ACHN (cell line): Measurements from ENCODE around the gene C9.
"Not testable (repeated sequence)": the region's sequence is repeated elsewhere in the genome, so short reads cannot be mapped to it uniquely, and the experiment has no call there.

Source experiments
- DNase-seq: peaks from one replicate; pipeline ENCODE4 v3.0.0-alpha.2; 2015
- in situ Hi-C: cut with HindIII; loops from 2 replicates; pipeline ENCODE4 v1.10.0; 2017; ENCODE audit warnings: low sequenced_read_pairs, low pct_ligation_motif_present, low pct_unique_long_range_greater_than_20kb

C9 gene

DNA sequence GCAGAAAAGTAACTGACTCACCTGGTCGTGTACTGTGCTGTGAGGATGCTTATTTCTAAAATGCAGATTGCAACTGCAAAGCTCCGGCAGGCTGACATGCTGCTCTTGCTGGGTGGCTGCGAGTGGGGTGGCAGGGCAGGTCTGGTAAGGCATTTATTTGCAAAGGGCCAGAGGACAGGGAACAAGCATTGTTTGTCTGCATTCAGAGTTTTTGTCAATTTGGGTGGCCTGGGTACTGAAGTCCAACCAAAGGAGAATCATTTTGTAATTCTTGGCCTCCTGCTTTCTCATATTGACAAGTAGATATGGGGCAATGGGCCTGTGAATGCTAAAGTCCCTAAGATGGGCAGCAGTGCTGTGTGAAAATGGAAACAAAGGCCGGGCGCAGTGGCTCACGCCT is at the start of gene C9:
Gene C9, minus strand, starts transcription at position 129 of the 400 bp plus-strand sequence. Its CDS starts 31 bp downstream, at position 98.
- DNase-seq: no peak
- in situ Hi-C loops: no loop called here

GRCh38 chr5:39413771-39414170 is 49.5 kb upstream of the C9 start:
- in situ Hi-C loops: no loop called here
- no peak for DNase-seq

DNA sequence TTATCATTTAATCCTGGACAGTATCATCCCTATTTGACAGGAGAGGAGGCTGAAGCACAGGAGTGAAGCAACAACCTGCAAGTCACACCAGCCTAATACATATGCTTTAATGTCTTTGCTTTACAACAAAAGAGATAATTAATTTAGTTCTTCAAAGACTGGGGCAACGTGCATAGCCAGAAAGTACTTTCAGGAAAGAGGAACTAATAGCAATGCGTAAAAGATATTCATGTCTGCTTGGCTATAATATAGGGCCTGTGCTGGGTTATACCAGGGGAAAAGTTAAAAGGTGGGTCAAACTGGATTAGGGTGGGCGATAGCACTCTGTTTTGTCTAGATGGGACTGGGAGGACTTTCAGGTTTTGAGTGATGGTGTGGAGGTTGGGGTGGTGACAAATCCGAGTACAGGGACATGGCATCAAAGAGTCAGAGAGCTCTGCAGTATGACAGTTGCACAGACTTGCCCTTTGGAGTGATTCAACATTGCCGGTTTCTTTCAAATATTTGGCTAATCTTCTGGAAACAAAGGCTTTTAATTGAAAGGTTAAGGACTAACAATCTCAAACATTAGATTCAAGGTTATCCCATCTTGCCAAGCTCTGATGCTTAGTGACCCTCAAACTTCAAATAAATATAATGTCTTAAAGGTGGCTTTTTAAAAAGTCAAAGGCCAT is 48.6 kb upstream of the C9 start:
- in situ Hi-C loops: no loop called here
- no peak for DNase-seq

DNA sequence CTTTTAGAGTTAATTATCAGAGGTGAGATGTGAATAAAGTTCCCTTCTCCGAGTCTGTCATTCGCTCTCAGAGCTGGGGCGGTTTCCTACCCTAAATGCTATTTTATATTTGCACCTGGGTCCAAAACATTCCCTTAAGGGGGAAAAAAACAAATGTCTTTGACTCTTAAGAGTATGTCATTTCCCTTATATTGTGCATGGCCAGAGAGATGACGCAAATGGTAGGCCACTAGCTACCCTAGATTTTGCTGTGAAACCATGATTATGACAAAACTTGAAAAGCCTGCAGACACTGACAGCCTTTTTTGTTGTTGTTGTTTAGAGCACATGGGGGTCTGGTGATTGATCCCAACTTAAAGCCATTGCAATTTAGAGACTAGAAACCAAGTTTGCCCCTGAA is 47.7 kb upstream of the C9 start:
- DNase-seq: no peak
- in situ Hi-C loops: no loop called here

GRCh38 chr5:39411061-39411460 is 46.8 kb upstream of the C9 start:
- no peak for DNase-seq
- in situ Hi-C loops: no loop called here

GRCh38 chr5:39409033-39409432 is 44.7 kb upstream of the C9 start:
- in situ Hi-C loops: no loop called here

GRCh38 chr5:39405083-39405843 is 41.0 kb upstream of the C9 start:
- in situ Hi-C loops: no loop called here
- no peak for DNase-seq

More at GRCh38 chr5:39409033-39409432, 44.7 kb upstream of the C9 start:
- no peak for DNase-seq

GRCh38 chr5:39403761-39404160 is 39.5 kb upstream of the C9 start:
- in situ Hi-C loops: not testable (repeated sequence)

GRCh38 chr5:39402140-39402539 is 37.8 kb upstream of the C9 start:
- DNase-seq, in situ Hi-C loops: not testable (repeated sequence)

More at GRCh38 chr5:39403761-39404160, 39.5 kb upstream of the C9 start:
- DNase-seq: not testable (repeated sequence)

- in situ Hi-C loops: no loop called here
- no peak for DNase-seq
Observed at GRCh38 chr5:39400713-39401578, 36.7 kb upstream of the C9 start.

- in situ Hi-C loops: loop anchor here (25.0 kb wide), 1 partner anchor 138 kb away; no protein-coding TSS in a partner anchor
- peak; percentile 85 for DNase-seq
Observed at GRCh38 chr5:39399135-39400036, 35.1 kb upstream of the C9 start.

DNA sequence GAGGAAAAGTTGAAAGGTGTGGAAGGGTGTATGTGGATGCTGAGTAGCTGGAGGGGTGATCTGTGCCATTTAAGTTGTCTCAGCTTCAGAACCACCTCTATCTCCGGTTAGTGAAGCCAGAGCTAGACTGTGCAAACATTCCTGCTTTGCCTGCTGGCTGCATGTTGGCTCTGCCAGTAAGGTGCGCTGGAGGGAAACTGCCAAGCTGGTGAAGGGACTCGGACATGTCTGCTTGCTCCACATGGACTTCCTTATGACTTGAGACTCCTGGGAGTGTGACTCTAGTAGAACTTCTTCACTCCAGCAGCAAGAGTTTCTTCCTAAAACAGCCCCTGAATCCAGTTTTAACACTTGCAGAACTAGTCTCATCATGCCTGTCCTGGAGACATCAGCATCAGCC is 32.5 kb upstream of the C9 start:
- DNase-seq: no peak
- in situ Hi-C loops: loop anchor here (25.0 kb wide), 1 partner anchor 140 kb away; no protein-coding TSS in a partner anchor

- no peak for DNase-seq
- in situ Hi-C loops: loop anchor here (25.0 kb wide), 1 partner anchor 142 kb away; no protein-coding TSS in a partner anchor
Observed at GRCh38 chr5:39395521-39395920, 31.2 kb upstream of the C9 start.

- in situ Hi-C loops: loop anchor here (25.0 kb wide), 1 partner anchor 142 kb away; no protein-coding TSS in a partner anchor
- DNase-seq: no peak
Observed at GRCh38 chr5:39394946-39395345, 30.7 kb upstream of the C9 start.

DNA sequence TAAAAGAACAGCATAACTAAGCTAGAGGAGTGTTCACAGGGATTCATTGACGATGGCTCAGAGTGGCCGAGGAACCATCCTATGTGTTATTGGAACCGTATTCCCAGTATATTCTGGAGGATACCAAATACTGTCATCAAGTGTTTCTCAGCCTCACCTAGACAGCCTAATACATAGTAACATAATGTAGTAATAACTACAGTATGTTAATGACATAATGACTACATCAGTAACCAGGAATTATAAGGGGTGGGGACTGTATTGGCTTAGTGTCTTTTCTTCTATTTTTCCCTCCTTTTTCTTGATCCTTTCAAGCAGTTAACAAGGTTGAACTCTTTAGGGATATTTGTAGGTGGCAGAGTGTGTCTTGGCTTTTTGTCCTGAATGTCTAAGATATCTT is 26.6 kb upstream of the C9 start:
- no peak for DNase-seq
- in situ Hi-C loops: loop anchor here (25.0 kb wide), 1 partner anchor 146 kb away; no protein-coding TSS in a partner anchor

- in situ Hi-C loops: loop anchor here (25.0 kb wide), 1 partner anchor 150 kb away; no protein-coding TSS in a partner anchor
- DNase-seq: no peak
Observed at GRCh38 chr5:39387293-39387692, 23.0 kb upstream of the C9 start.

DNA sequence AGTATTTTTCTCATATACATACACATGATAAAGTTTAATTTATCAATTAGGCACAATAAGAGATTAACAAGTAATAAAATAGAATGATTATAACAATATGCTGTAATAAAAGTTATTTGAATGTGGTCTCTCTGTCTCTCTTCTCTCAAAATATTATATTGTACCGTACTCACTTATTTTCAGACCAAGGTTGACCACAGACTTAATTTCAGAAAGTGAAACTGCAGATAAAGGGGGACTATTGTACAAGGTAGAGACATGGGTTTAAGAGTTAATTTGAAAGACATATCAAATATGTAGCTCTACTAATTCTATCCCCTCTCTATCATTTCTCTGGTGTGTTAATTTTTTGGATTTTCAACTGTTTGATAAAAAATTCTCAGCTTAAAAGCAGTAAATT is 20.0 kb upstream of the C9 start:
- in situ Hi-C loops: loop anchor here (25.0 kb wide), 1 partner anchor 153 kb away; no protein-coding TSS in a partner anchor
- no peak for DNase-seq

GRCh38 chr5:39381376-39381775 is 17.1 kb upstream of the C9 start:
- in situ Hi-C loops: loop anchor here (25.0 kb wide), 1 partner anchor 156 kb away; no protein-coding TSS in a partner anchor
- DNase-seq: no peak
